Suprapubic skin (tissue), 4 donors: ENCODE measurements around the gene SOD1. TPM values are rescaled to one million over a fixed set of nuclear protein-coding genes. Genes with fewer than 3 reads are reported as not detected.
"Not testable (repeated sequence)": the region's sequence is repeated elsewhere in the genome, so short reads cannot be mapped to it uniquely, and the experiment has no call there.

Source experiments
- DNase-seq, 2 donors: peaks; one replicate each; pipeline ENCODE4 v3.0.0-alpha.2; 2019; ENCODE audit warnings: low spot score in 2 of 2
- H3K27ac ChIP-seq: fragments of 200-600 bp; sonication (generic); one replicate; pipeline ENCODE4 v1.5.1; 2019
- H3K27me3 ChIP-seq: fragments of 200-600 bp; sonication (generic); one replicate; pipeline ENCODE4 v1.5.1; 2019
- H3K36me3 ChIP-seq: fragments of 200-600 bp; sonication (generic); one replicate; pipeline ENCODE4 v1.5.1; 2019
- H3K4me1 ChIP-seq: fragments of 200-600 bp; sonication (generic); one replicate; pipeline ENCODE4 v1.5.1; 2019
- H3K4me3 ChIP-seq: fragments of 200-600 bp; sonication (generic); one replicate; pipeline ENCODE4 v1.5.1; 2019; ENCODE audit warnings: mild to moderate bottlenecking
- H3K9me3 ChIP-seq: fragments of 200-600 bp; sonication (generic); one replicate; pipeline ENCODE4 v1.5.1; 2019
- CTCF ChIP-seq, 2 donors: fragments of 200-600 bp in 1 of 2; fragments of 450-650 bp in 1 of 2; sonication (generic) in 1 of 2; IDR thresholded peaks; one replicate each; pipeline ENCODE4 v1.5.1; 2016 to 2019; ENCODE audit warnings: antibody characterized with exemption in 2 of 2, mild to moderate bottlenecking in 1 of 2, moderate library complexity in 1 of 2
- EP300 ChIP-seq: sonication (generic); formaldehyde crosslinking; IDR thresholded peaks from one replicate; pipeline ENCODE4 v1.6.1; 2017; ENCODE audit warnings: antibody characterized with exemption
- POLR2A ChIP-seq, 2 donors: fragments of 450-650 bp; IDR thresholded peaks; one replicate each; pipeline ENCODE4 v1.6.1; 2017; ENCODE audit warnings: antibody characterized with exemption in 2 of 2, mild to moderate bottlenecking in 2 of 2, moderate library complexity in 2 of 2
- POLR2AphosphoS5 ChIP-seq, 3 donors: sonication (generic); formaldehyde crosslinking; IDR thresholded peaks; one replicate each; pipeline ENCODE4 v1.6.1; 2017; ENCODE audit warnings: antibody characterized with exemption in 3 of 3
- WGBS: methylation state at CpG from one replicate; pipeline ENCODE4 v1.1.5; 2018; 5-methylcytosine and 5-hydroxymethylcytosine counted together
- total RNA-seq, 4 donors: library from RNA; depleted of rRNA; stranded (reverse); fragments of >200 nt; gene quantifications; one replicate each; pipeline ENCODE4 v1.1.0, GENCODE V29; 2016

SOD1 gene
- total RNA-seq, 4 donors from 2014 or later = 123 to 173 (median 144) TPM

- H3K9me3 ChIP-seq = peaks cover 5% of the 10 kb centered on the region
- H3K4me1 ChIP-seq = no peaks in the 10 kb centered on the region
- no peak overlapping the region for H3K27ac ChIP-seq
- no peaks in the 10 kb centered on the region for H3K36me3 ChIP-seq
- TF ChIP-seq EP300 = no peak
- TF ChIP-seq POLR2AphosphoS5 (IDR thresholded peaks at IDR 0.05) = no peak
- TF ChIP-seq POLR2A (IDR thresholded peaks at IDR 0.05) = no peak
- no peak for TF ChIP-seq CTCF (IDR thresholded peaks at IDR 0.05)
- DNase-seq = peak in 1 of 2 donors; percentile 47
- H3K4me3 ChIP-seq = no peak overlapping the region
- H3K27me3 ChIP-seq = no peaks in the 10 kb centered on the region
- whole genome bisulfite sequencing = 86% methylated on average over 12 of the region's 12 CpGs
Observed at GRCh38 chr21:31641416-31641922, 18.0 kb upstream of the SOD1 start.

GRCh38 chr21:31644643-31645042 lies 14.8 kb upstream of the SOD1 start:
- TF ChIP-seq POLR2A (IDR thresholded peaks at IDR 0.05) (no peak), EP300 (no peak), POLR2AphosphoS5 (IDR thresholded peaks at IDR 0.05) (no peak), CTCF (IDR thresholded peaks at IDR 0.05) (no peak)
- H3K27me3 ChIP-seq = no peaks in the 10 kb centered on the region
- H3K27ac ChIP-seq = no peak overlapping the region
- H3K36me3 ChIP-seq = no peaks in the 10 kb centered on the region
- no peak overlapping the region for H3K4me3 ChIP-seq
- H3K9me3 ChIP-seq = no peaks in the 10 kb centered on the region
- H3K4me1 ChIP-seq = no peaks in the 10 kb centered on the region
- 83% methylated on average over 4 of the region's 4 CpGs for WGBS
- DNase-seq = no peak

- Histone ChIP-seq H3K36me3 (no peaks in the 10 kb centered on the region), H3K27ac (no peak overlapping the region), H3K4me1 (no peaks in the 10 kb centered on the region), H3K4me3 (no peak overlapping the region), H3K27me3 (no peaks in the 10 kb centered on the region), H3K9me3 (no peaks in the 10 kb centered on the region)
- TF ChIP-seq CTCF (IDR thresholded peaks at IDR 0.05) = no peak
- WGBS = 95% methylated on average over 3 of the region's 3 CpGs
- no peak for DNase-seq
Observed at GRCh38 chr21:31647650-31648049, 11.8 kb upstream of the SOD1 start.

GRCh38 chr21:31650930-31651329 lies 8.6 kb upstream of the SOD1 start:
- Histone ChIP-seq H3K27ac (no peak overlapping the region), H3K4me1 (no peaks in the 10 kb centered on the region), H3K27me3 (no peaks in the 10 kb centered on the region), H3K36me3 (no peaks in the 10 kb centered on the region), H3K4me3 (no peak overlapping the region), H3K9me3 (no peaks in the 10 kb centered on the region)
- TF ChIP-seq POLR2AphosphoS5 (IDR thresholded peaks at IDR 0.05) = no peak
- TF ChIP-seq EP300 = no peak
- TF ChIP-seq POLR2A (IDR thresholded peaks at IDR 0.05) = no peak
- no peak for TF ChIP-seq CTCF (IDR thresholded peaks at IDR 0.05)
- DNase-seq = no peak
- WGBS = 93% methylated on average over 3 of the region's 3 CpGs

DNA sequence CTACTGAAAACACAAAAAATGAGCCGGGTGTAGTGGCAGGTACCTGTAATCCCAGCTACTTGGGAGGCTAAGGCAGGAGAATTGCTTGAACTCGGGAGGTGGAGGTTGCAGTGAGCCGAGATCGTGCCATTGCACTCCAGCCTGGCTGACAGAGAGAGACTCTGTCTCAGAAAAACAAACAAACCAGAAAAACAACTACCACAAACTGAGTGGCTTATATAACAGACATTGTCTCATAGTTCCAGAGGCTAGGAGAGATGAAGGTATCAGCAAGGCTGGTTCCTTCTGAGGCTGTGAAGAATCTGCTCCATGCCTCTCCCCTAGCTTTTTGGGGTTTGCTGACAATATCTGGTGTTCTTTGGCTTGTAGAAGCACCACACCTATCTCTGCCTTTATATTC lies 8.0 kb upstream of the SOD1 start:
- H3K4me3 ChIP-seq, H3K27ac ChIP-seq, DNase-seq, H3K9me3 ChIP-seq, H3K27me3 ChIP-seq, H3K4me1 ChIP-seq, H3K36me3 ChIP-seq: not testable (repeated sequence)
- WGBS = 87% methylated on average over 4 of the region's 4 CpGs

DNA sequence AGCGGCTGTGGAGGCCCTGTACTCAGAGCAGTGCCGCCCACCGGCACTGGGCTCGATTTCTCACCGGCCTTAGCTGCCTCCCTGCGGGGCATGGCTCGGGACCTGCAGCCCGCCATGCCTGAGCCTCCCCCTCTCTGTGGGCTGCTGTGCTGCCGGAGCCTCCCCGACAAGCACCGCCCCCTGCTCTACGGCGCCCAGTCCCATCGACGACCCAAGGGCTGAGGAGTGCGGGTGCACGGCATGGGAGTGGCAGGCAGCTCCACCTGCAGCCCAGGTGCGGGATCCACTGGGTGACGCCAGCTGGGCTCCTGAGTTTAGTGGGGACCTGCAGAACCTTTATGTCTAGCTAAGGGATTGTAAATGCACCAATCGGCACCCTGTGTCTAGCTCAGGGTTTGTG lies 5.2 kb upstream of the SOD1 start:
- TF ChIP-seq POLR2AphosphoS5 (IDR thresholded peaks at IDR 0.05) (no peak), POLR2A (IDR thresholded peaks at IDR 0.05) (no peak), EP300 (no peak), CTCF (IDR thresholded peaks at IDR 0.05) (no peak)
- no peak overlapping the region for H3K4me3 ChIP-seq
- no peaks in the 10 kb centered on the region for H3K27me3 ChIP-seq
- no peaks in the 10 kb centered on the region for H3K36me3 ChIP-seq
- H3K4me1 ChIP-seq = peaks cover 14% of the 10 kb centered on the region
- DNase-seq = no peak
- H3K27ac ChIP-seq = no peak overlapping the region
- no peaks in the 10 kb centered on the region for H3K9me3 ChIP-seq
- 98% methylated on average over 10 of the region's 20 CpGs for WGBS

GRCh38 chr21:31654821-31655580 lies 4.5 kb upstream of the SOD1 start:
- WGBS = 84% methylated on average over 21 of the region's 21 CpGs
- not testable (repeated sequence) for H3K27ac ChIP-seq, H3K36me3 ChIP-seq, H3K27me3 ChIP-seq, H3K4me3 ChIP-seq, DNase-seq, H3K9me3 ChIP-seq
- H3K4me1 ChIP-seq = peaks cover 14% of the 10 kb centered on the region
